ENCODE measurements around the gene ERP27.

DNA sequence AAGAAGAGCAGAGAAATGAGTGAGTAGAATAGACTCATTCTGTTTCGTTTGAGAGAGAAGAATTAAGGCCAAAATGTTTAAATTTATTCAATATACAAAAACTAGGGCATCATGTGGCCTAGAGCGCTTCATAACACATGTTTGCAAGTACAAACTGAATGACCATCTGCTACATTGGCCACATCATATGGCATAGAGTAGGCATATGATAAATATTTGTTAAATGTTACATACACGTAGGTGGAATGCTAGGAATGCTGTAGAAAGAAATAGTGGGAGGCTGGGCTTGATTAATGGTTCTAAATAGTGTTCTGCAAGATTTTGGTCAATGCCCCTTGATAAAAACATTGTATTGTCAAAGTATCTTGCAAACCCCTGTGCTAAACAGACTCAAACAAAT is 63.5 kb downstream of the ERP27 start:
- TF ChIP-seq POLR2A (IDR thresholded peaks at IDR 0.05; ENCODE audit: low read depth, low read length) (no peak), POLR2AphosphoS5 (IDR thresholded peaks at IDR 0.05; ENCODE audit: insufficient read depth, low read depth, low read length) (no peak), EZH2 (IDR thresholded peaks at IDR 0.05; ENCODE audit: borderline replicate concordance, low read depth, low read length, severe bottlenecking) (no peak)
- TF ChIP-seq, protein P1, sequence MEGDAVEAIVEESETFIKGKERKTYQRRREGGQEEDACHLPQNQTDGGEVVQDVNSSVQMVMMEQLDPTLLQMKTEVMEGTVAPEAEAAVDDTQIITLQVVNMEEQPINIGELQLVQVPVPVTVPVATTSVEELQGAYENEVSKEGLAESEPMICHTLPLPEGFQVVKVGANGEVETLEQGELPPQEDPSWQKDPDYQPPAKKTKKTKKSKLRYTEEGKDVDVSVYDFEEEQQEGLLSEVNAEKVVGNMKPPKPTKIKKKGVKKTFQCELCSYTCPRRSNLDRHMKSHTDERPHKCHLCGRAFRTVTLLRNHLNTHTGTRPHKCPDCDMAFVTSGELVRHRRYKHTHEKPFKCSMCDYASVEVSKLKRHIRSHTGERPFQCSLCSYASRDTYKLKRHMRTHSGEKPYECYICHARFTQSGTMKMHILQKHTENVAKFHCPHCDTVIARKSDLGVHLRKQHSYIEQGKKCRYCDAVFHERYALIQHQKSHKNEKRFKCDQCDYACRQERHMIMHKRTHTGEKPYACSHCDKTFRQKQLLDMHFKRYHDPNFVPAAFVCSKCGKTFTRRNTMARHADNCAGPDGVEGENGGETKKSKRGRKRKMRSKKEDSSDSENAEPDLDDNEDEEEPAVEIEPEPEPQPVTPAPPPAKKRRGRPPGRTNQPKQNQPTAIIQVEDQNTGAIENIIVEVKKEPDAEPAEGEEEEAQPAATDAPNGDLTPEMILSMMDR (IDR thresholded peaks at IDR 0.05; ENCODE audit: extremely low read depth in 1 of 2, insufficient read depth in 1 of 2, low read depth in 1 of 2, low read length in 2 of 2) = no peak
- TF ChIP-seq, protein P2, sequence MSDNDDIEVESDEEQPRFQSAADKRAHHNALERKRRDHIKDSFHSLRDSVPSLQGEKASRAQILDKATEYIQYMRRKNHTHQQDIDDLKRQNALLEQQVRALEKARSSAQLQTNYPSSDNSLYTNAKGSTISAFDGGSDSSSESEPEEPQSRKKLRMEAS (IDR thresholded peaks at IDR 0.05; ENCODE audit: insufficient read depth, insufficient read length) = no peak
